ENCODE measurements around the gene MTMR12.
A peak's percentile ranks its signal among the peaks of the same experiment; 100 is the strongest.

The MTMR12 gene, protein sequence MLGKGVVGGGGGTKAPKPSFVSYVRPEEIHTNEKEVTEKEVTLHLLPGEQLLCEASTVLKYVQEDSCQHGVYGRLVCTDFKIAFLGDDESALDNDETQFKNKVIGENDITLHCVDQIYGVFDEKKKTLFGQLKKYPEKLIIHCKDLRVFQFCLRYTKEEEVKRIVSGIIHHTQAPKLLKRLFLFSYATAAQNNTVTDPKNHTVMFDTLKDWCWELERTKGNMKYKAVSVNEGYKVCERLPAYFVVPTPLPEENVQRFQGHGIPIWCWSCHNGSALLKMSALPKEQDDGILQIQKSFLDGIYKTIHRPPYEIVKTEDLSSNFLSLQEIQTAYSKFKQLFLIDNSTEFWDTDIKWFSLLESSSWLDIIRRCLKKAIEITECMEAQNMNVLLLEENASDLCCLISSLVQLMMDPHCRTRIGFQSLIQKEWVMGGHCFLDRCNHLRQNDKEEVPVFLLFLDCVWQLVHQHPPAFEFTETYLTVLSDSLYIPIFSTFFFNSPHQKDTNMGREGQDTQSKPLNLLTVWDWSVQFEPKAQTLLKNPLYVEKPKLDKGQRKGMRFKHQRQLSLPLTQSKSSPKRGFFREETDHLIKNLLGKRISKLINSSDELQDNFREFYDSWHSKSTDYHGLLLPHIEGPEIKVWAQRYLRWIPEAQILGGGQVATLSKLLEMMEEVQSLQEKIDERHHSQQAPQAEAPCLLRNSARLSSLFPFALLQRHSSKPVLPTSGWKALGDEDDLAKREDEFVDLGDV

DNA sequence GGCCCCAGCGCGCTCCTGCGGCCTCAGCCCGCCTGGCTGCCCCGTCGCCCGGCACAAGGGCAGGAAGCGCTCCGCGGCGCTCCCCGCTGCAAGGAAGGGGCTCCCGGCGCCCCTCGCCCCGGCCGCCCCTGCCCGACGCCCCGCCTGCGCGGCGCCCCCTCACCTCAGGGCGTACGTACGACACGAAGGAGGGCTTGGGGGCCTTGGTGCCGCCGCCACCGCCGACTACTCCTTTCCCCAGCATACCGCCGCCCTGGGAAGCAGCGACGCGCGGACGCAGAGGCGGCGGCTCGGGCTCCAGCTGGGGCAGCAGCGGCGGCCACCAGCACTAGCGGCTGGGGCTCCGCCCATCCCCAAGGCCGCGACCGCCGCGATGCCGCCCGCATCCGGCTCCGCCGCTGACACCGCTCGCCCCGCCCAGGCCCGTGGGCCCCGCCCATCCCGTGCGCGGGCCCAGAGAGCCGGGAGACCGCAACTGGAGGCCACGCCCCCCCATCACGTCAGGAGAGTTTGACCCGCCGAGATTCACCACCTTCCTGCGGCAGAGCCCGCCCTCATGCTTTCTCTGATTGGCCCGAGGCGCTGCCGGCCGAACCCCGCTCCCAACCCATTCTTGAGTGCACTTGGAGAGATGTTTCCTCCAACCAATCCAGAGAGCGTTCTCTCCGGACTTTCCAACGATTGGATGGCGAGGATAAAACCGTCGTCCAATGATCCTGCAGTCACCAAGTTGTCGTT lies at the start of gene MTMR12:
Gene MTMR12, minus strand, starts transcription at position 345 of the 738 bp plus-strand sequence. Its CDS starts 101 bp downstream, at position 244.
- peak; percentile 100 for DNase-seq

- DNase-seq: no peak
Measured at GRCh38 chr5:32362527-32362926, 49.8 kb upstream of the MTMR12 start.

DNA sequence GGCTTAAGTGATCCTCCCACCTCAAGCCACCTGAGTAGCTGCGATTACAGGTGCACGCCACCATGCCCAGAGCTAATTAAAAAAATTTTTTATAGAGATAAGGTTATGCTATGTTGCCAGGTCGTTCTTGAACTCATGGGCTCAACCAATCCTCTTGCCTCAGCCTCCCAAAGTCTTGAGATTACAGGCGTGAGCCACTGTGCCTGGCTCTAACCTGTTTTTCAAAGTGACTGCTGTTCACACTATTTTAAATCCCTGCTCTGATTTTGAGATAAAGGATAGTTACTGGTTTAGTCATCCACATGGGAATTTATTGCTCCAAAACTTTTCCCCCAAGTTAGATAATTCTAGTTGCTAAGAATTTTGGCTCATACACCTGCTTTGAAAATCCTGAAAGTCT lies 48.2 kb upstream of the MTMR12 start:
- DNase-seq: no peak

DNA sequence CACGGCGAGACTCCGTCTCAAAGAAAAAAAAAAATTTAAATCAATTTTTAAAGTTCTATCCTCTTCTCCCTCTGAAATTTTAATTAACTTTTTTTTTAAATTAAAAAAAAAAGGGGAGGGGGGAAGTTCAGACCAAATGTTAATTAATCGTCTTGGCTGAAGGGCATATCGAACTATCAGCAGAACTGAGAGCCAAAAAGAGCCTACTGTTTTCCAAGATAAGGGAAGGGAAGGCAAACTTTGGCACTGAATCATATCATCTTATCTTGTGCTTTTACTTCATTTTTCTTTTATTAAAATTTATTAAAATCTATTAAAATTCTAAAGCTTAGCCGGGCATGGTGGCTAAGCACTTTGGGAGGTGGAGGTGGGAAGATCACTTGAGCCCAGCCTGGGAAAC lies 45.9 kb upstream of the MTMR12 start:
- no peak for DNase-seq

DNA sequence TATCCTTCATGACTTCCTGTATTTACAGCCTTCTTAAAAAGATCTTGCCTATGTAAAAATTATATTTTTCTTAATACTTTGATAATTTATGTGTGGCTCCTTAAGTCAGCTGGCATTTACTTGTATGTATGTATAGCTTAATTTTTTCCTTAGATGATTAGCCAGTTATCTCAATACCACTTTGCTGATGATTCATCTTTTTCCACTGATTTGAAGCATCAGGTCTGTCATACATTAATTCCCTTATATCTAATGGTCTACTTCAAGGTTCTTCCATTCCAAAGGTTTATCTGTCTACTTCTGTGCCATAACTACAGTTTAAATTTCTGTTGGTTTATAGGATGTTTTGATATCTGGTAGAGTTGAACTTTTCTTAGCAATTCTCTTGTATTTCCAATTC lies 44.9 kb upstream of the MTMR12 start:
- DNase-seq: no peak

DNA sequence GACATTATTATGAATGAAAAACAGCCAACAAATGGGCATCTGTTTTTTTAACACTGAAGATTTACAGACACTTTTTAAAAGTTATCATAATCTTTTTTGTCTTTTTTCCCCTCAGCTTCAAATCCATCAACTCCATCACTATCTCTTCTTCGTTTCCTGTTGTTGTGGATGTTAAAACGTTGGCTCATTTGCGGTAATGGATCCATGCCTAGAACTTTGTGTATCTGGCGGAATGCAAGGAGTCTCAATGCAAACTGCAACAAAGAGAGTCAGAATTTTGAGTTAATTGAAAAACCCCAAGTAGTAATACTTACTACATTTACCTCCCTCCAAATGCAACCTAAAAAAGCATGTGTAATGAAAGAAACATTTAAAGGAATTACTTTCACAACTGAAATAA lies 42.9 kb upstream of the MTMR12 start:
- DNase-seq: no peak

- no peak for DNase-seq
Measured at GRCh38 chr5:32353420-32353819, 40.7 kb upstream of the MTMR12 start.

- no peak for DNase-seq
Measured at GRCh38 chr5:32352685-32353084, 39.9 kb upstream of the MTMR12 start.

DNA sequence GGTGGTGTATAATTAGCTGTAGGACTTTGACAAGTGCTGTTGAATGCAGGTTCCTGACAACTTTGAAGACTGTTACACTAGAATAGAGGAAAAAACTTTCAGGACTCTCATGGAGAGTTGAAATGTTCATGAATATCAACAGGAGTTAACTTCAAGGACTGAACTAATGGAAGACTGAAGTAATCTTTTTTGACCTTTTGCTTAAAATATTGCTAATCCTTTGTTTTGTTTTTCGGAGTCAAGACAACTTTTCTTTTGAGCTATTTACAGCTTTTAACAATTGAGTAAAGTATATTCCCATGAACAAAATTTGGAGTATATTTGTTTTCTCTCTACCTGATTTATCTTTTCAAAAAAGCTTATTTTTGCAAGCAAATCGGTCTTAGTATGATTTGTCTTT lies 34.1 kb upstream of the MTMR12 start:
- no peak for DNase-seq

GRCh38 chr5:32343058-32343672 lies 30.4 kb upstream of the MTMR12 start:
- DNase-seq: no peak

DNA sequence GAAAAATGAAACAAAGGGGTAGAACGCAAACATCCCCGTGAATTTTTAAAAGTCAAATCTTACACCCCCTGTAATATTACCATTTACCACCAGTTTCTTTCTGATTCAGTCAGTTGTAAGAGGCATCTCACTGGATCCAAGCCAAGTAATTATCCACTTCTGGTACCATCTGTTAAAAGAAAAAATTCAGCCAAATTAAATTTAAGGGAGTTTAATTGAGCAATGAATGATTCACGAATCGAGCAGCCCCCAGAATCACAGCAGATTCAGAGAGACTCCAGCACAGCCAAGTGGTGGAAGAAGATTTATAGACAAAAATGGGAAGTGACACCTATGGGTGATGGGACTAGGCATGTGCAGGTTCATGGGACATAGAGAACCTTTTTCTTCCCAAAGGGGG lies 29.9 kb upstream of the MTMR12 start:
- no peak for DNase-seq

DNA sequence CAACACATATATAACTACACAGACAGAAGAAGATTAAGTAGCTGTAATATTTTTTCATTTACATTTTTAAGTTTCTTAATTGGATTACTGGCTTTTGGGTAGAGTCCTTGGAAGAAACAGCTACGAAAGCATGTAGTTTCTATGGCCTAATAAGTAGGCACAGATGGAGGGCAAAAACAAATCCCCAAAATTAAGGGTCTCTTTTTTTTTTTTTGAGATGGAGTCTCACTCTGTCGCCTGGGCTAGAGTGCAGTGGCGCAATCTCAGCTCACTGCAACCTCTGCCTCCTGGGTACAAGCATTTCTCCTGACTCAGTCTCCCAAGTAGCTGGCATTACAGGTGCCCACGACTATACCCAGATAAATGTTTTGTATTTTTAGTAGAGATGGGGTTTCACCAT lies 27.1 kb upstream of the MTMR12 start:
- no peak for DNase-seq

- no peak for DNase-seq
Measured at GRCh38 chr5:32339198-32339597, 26.5 kb upstream of the MTMR12 start.

- DNase-seq: no peak
Measured at GRCh38 chr5:32332966-32333365, 20.2 kb upstream of the MTMR12 start.

- no peak for DNase-seq
Measured at GRCh38 chr5:32332361-32332760, 19.6 kb upstream of the MTMR12 start.

DNA sequence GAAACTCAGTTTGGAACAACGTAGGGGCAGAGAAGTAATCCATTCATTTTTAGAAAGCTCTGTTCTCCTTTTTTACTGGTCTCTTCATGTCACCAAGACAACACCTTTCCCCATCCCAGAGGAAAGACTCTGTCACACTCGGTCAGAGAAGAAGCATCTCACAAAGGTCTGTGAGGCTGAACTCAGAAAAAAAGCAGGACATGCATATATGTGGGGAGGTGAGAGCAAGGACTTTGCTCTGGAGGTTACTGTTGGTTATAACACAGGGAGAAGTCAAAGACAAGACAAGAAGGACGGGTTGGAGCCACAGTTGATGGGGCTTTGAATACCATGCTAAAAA lies 19.2 kb upstream of the MTMR12 start:
- no peak for DNase-seq

DNA sequence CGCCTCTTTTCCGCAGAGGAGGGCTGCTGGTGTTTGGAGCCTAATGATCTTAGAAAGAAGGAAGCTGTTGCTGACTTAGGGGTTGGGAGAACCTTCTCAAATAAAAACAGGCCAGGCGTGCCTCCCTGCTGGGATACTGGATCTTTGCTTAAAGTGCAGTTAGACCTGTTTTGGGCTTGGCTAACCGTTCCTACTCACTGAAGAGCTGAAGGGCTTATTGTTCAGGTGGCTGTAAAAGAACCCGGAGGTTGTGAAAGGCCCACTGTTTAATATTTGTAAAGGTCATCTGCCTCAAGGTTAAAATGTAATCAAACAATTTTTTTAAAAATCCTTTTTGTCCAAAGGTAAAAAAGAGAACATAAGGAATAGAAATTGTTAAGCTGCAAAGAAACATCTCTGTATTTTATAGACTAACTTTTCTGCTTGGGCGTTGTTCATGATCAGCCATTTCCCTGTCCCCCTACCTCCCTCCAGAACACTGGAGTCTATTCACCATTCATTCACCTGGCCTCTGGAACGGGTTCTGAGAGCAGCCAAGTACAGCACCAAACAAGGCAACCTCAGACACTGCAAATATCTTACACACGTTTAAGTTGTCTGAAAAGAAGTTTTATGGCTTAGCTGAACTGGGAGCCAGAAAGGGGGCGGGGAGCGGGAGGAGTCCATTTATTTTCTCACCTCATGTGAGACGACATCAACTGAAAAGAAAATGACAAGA lies 18.6 kb upstream of the MTMR12 start:
- no peak for DNase-seq

DNA sequence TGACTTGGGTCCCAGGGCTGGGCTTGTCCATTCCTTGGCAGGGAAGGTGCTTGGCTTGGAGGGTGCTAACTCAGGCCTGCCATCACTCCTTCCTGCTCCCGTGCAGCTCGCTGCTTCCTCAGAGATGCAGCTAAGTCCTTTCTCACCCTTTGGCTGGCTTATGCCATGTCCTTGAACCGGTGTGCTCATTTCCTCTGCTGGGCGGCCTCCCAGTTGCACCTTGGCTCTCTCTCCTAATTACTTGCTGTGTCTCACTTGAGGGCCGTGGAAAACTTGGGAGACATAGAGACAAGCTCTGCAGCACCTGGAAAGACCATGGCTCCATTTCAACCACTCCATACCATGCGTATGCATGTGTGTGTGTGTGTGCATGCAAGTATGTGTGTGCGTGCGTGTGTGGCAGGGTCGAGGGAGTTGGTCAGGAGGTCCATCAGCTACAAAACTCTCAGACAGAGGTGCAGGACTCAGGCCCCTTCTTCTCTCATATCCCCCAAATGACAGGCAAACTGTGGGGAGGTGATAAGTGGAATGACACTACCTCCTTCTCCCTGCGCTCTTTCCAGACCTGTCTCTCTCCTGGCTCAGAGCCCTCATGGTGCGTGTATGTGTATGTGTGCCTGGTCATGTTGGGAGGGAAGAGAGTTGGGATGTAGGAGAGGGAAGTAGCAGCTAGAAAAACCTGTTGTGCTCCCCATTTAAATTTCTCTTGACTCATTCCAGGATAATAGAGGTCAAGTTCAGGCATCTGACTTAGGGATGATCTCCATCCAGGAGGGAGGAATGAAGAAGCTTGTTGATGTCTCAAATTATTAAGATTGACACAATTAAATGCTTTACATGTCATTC lies 17.6 kb upstream of the MTMR12 start:
- no peak for DNase-seq

DNA sequence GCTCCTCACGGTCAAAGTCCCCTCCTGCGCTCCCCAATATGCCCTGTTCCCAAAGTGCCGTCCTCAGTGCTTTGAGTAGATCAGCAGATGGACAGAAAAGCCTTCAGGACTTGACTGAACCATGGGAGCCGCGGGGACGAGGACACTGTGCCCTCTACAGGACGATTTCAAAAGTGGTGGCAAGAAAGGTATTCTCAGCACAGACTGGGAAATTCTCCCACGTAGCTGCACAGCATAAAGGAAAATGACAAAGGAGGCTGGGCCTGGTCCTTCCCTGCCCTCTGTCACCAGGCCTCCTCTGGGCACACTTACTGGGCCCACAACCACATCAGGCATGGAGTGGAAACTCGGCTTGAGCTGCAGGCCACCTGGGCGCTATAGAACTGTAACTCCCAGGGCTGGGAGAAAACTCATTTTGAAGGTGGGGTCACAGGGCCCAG lies 16.7 kb upstream of the MTMR12 start:
- DNase-seq: peak; percentile 70

GRCh38 chr5:32326216-32326772 lies 13.6 kb upstream of the MTMR12 start:
- no peak for DNase-seq

- DNase-seq: no peak
Measured at GRCh38 chr5:32325616-32326015, 12.9 kb upstream of the MTMR12 start.
